GM19099 (cell line): ENCODE results near the gene VPS8.

ENCODE experiments used
- POLR2A ChIP-seq: IDR thresholded peaks from 3 replicates; pipeline ENCODE4 v1.6.1; 2011; ENCODE audit warnings: low read depth; ENCODE audit not compliant: insufficient read length; ENCODE audit errors: extremely low read depth

VPS8 gene

GRCh38 chr3:185057829-185058228 is 245.9 kb downstream of the VPS8 start:
- TF ChIP-seq POLR2A, result no peak

- no peak for TF ChIP-seq POLR2A
Measured at GRCh38 chr3:185058796-185059195, 246.8 kb downstream of the VPS8 start.

GRCh38 chr3:185059766-185060165 is 247.8 kb downstream of the VPS8 start:
- no peak for TF ChIP-seq POLR2A

- TF ChIP-seq POLR2A, result no peak
Measured at GRCh38 chr3:185060655-185061054, 248.7 kb downstream of the VPS8 start.

- no peak for TF ChIP-seq POLR2A
Measured at GRCh38 chr3:185062191-185062590, 250.2 kb downstream of the VPS8 start.

- TF ChIP-seq POLR2A, result no peak
Measured at GRCh38 chr3:185063431-185063830, 251.5 kb downstream of the VPS8 start.

GRCh38 chr3:185065059-185065458 is 253.1 kb downstream of the VPS8 start:
- no peak for TF ChIP-seq POLR2A

GRCh38 chr3:185066251-185066650 is 254.3 kb downstream of the VPS8 start:
- TF ChIP-seq POLR2A, result no peak

GRCh38 chr3:185067173-185067572 is 255.2 kb downstream of the VPS8 start:
- TF ChIP-seq POLR2A, result no peak

DNA sequence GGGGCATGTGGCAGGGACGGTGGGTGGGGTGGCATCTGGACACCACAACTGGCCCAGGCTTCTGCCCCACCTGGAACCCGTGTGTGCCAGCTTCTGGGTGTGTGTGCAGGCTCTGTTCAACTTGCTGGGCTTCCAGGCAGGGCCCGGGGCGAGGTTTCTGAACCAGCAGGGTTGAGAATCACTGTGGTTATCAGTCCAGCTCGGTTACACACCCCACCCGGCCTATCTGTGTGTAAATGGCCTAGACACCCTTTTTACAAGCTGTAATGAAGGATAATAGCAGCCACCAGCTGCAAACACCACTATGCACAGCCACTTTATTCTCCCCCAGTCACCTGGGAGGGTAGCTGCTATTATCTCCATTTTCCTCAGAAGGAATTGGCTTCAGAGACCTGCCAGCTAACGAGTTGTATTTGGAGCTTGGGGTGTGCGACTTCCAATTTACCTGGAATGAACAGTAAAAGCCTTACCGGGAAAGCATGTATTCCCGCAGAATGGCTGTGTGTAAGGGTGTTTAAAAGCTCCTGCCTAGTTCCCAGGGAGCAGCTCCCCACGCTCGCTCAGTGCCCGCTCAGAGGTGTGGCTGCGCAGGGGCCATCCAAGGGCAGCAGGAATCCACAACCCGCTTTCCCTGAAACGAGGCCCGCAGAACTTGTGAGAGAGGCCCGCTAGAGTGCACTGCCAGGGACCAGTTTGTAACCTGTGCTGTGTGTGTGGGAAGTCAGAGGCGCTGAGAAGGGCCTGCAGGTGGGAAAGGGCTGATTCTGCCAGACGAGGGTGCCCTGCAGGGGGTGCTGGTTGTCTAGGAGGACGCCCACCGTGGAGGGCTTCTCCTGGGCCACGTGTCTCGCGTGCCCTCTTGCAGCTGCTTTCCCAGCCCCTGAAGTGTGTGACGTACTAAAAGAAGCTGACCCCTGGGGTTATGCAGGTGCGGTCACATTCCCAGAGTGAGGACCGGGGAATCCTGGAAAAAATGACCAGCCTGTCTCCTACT is 257.4 kb downstream of the VPS8 start:
- no peak for TF ChIP-seq POLR2A

GRCh38 chr3:185070491-185071286 is 258.7 kb downstream of the VPS8 start:
- TF ChIP-seq POLR2A, result no peak

GRCh38 chr3:185071287-185071800 is 259.4 kb downstream of the VPS8 start:
- no peak for TF ChIP-seq POLR2A

GRCh38 chr3:185075547-185075946 is 263.6 kb downstream of the VPS8 start:
- no peak for TF ChIP-seq POLR2A

GRCh38 chr3:185076219-185076618 is 264.3 kb downstream of the VPS8 start:
- TF ChIP-seq POLR2A, result no peak

- TF ChIP-seq POLR2A, result no peak
Measured at GRCh38 chr3:185079625-185080024, 267.7 kb downstream of the VPS8 start.

DNA sequence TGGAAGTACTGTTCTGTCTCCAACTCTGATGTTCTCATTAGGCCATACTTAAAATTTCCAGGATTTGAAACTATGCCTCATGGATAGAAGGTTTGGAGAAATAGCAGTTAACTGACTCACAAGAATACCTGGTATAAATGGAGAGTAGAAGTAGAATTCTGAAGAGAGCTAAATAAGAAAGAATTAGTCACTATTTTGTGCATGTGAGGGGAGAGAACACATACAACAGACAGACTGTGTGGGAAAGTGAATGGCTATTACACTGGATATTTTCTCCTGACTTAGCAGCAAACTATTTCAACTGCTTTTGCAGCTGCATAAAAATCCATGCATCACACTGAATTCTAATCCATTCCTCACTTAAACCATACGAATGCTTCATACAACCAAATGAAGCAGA is 269.6 kb downstream of the VPS8 start:
- TF ChIP-seq POLR2A, result no peak

DNA sequence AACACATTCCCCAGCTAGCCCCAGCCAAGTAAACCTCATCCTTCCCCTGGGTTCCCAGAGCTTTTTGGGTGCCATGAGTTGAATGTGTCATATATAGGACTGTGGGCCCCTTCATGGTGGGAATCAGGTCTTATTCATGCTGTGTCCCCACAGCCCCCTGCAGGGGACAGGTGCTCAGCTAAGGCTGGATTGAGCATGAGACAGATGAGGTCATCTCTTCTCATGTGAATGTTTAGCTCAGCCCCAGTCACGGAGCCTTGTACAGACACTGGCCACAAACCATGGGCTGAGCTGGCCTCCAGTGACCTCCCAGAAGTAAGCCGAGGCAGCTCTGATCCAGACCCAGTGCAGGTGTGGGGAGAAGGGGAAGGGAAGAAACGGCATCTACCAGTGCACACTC is 270.2 kb downstream of the VPS8 start:
- TF ChIP-seq POLR2A, result no peak
